H1 (cell line): ENCODE measurements around the gene SLC4A8. TPM values are rescaled to one million over a fixed set of nuclear protein-coding genes. Genes with fewer than 3 reads are reported as not detected.

ENCODE experiments used
- CTCF ChIA-PET: fragments of 300-600 bp; sonication (Branson Sonifier 250); formaldehyde crosslinking; loops from one replicate; lab custom pipeline; 2021; ENCODE audit not compliant: partially characterized antibody; lab: Charles Lee
- POLR2A ChIA-PET: fragments of 300-600 bp; sonication (Branson Sonifier 250); formaldehyde crosslinking; loops from one replicate; lab custom pipeline; 2021; ENCODE audit warnings: inconsistent platforms; ENCODE audit not compliant: partially characterized antibody; lab: Charles Lee
- DNase-seq, 2 experiments: peaks; one replicate each; pipeline versions ENCODE4 v3.0.0 to v3.0.0-alpha.2; 2010 to 2022; ENCODE audit warnings: low spot score in 2 of 2, low read depth in 1 of 2, mixed read lengths in 1 of 2
- FAIRE-seq: peaks from 2 replicates; lab custom pipeline; 2011; peaks lifted over from hg19 to GRCh38; lab: Jason Lieb, UNC
- H2AFZ ChIP-seq: 2 replicates; pipeline ENCODE4 v1.8.1; 2012; ENCODE audit warnings: low read length, inconsistent platforms
- H2AK5ac ChIP-seq: 2 replicates; pipeline ENCODE4 v1.6.1; 2013; ENCODE audit warnings: low read depth, low read length
- H2BK120ac ChIP-seq: replicated peaks from 2 replicates; pipeline ENCODE3; 2013; ENCODE audit warnings: low read depth, low read length, inconsistent platforms
- H2BK12ac ChIP-seq: 2 replicates; pipeline ENCODE4 v1.6.1; 2013; ENCODE audit warnings: low read depth, low read length
- H2BK15ac ChIP-seq: 2 replicates; pipeline ENCODE4 v1.6.1; 2013; ENCODE audit warnings: low read length
- H2BK20ac ChIP-seq: 2 replicates; pipeline ENCODE4 v1.6.1; 2013; ENCODE audit warnings: low read length
- H2BK5ac ChIP-seq: 2 replicates; pipeline ENCODE4 v1.6.1; 2013; ENCODE audit warnings: low read depth, low read length
- H3K14ac ChIP-seq: 2 replicates; pipeline ENCODE4 v1.6.1; 2013; ENCODE audit warnings: inconsistent platforms; ENCODE audit not compliant: insufficient read length
- H3K18ac ChIP-seq: 2 replicates; pipeline ENCODE4 v1.6.1; 2013; ENCODE audit warnings: low read length; ENCODE audit errors: extremely low read depth
- H3K23ac ChIP-seq: 2 replicates; pipeline ENCODE4 v1.6.1; 2013; ENCODE audit warnings: inconsistent platforms; ENCODE audit not compliant: insufficient read length
- H3K23me2 ChIP-seq: 2 replicates; pipeline ENCODE4 v1.6.1; 2013; ENCODE audit warnings: low read depth, low read length
- H3K27ac ChIP-seq: 2 replicates; pipeline ENCODE4 v1.6.1; 2011; ENCODE audit warnings: low read depth, low read length, inconsistent platforms
- H3K27me3 ChIP-seq, 4 experiments: replicated peaks in 1 of 4; 1 replicate in 1 of 4; 2 replicates in 3 of 4; pipeline versions ENCODE4 v1.6.1 to v1.8.1; 2011 to 2013; ENCODE audit warnings: low read length in 3 of 4, mild to moderate bottlenecking in 3 of 4, inconsistent platforms in 2 of 4, mixed read lengths in 2 of 4, moderate library complexity in 1 of 4; ENCODE audit not compliant: control insufficient read depth in 3 of 4, insufficient read depth in 3 of 4; ENCODE audit errors: extremely low read depth in 1 of 4
- H3K36me3 ChIP-seq, 4 experiments: 2 replicates each; pipeline versions ENCODE4 v1.6.1 to v1.8.1; 2011 to 2013; ENCODE audit warnings: mild to moderate bottlenecking in 4 of 4, low read length in 3 of 4, moderate library complexity in 2 of 4, control low read depth in 1 of 4, inconsistent platforms in 1 of 4; ENCODE audit not compliant: insufficient read depth in 4 of 4, control insufficient read depth in 2 of 4
- H3K4ac ChIP-seq: replicated peaks from 2 replicates; pipeline ENCODE3; 2013; ENCODE audit warnings: low read length, low read depth, mixed read lengths, inconsistent platforms; ENCODE audit not compliant: insufficient read length
- H3K4me1 ChIP-seq, 4 experiments: replicated peaks in 1 of 4; 1 replicate in 1 of 4; 2 replicates in 3 of 4; pipeline versions ENCODE4 v1.6.1 to v1.8.1; 2011 to 2013; ENCODE audit warnings: low read length in 3 of 4, inconsistent platforms in 2 of 4, mixed read lengths in 1 of 4; ENCODE audit not compliant: insufficient read depth in 4 of 4, control insufficient read depth in 3 of 4
- H3K4me2 ChIP-seq, 2 experiments: 2 replicates each; pipeline versions ENCODE4 v1.6.1 to v1.8.1; 2011 to 2013; ENCODE audit warnings: low read depth in 2 of 2, low read length in 2 of 2, control low read depth in 1 of 2, inconsistent platforms in 1 of 2, mild to moderate bottlenecking in 1 of 2; ENCODE audit not compliant: insufficient read depth in 1 of 2
- H3K4me3 ChIP-seq, 4 experiments: fragments of 200-600, 300-600 bp in 1 of 4; sonication (generic), shearing (Covaris generic), sonication (Bioruptor Twin) in 1 of 4; 2 replicates each; pipeline versions ENCODE4 v1.5.1 to v1.8.1; 2011 to 2016; ENCODE audit warnings: low read length in 4 of 4, low read depth in 3 of 4, control low read depth in 2 of 4, inconsistent platforms in 2 of 4, mild to moderate bottlenecking in 2 of 4, mixed read lengths in 1 of 4, moderate library complexity in 1 of 4; ENCODE audit not compliant: insufficient read depth in 2 of 4; ENCODE audit errors: extremely low read depth in 1 of 4
- H3K56ac ChIP-seq: replicated peaks from 2 replicates; pipeline ENCODE3; 2013; ENCODE audit warnings: low read depth, mild to moderate bottlenecking, mixed read lengths, low read length, inconsistent platforms; ENCODE audit not compliant: insufficient read length
- H3K79me1 ChIP-seq: 2 replicates; pipeline ENCODE4 v1.6.1; 2013; ENCODE audit warnings: low read depth, low read length, control low read depth
- H3K79me2 ChIP-seq, 2 experiments: 2 replicates each; pipeline versions ENCODE4 v1.6.1 to v1.8.1; 2012 to 2013; ENCODE audit warnings: low read length in 2 of 2, mild to moderate bottlenecking in 2 of 2, inconsistent platforms in 1 of 2; ENCODE audit not compliant: insufficient read depth in 2 of 2, control insufficient read depth in 1 of 2
- H3K9ac ChIP-seq, 4 experiments: replicated peaks in 1 of 4; 1 replicate in 1 of 4; 2 replicates in 3 of 4; pipeline versions ENCODE4 v1.6.1 to v1.8.1; 2011 to 2013; ENCODE audit warnings: low read depth in 3 of 4, low read length in 3 of 4, control low read depth in 2 of 4, mild to moderate bottlenecking in 2 of 4, moderate library complexity in 2 of 4, inconsistent platforms in 1 of 4; ENCODE audit errors: extremely low read depth in 1 of 4
- H3K9me3 ChIP-seq, 2 experiments: 2 replicates each; pipeline versions ENCODE4 v1.6.1 to v1.8.1; 2012 to 2013; ENCODE audit warnings: mild to moderate bottlenecking in 2 of 2, moderate library complexity in 2 of 2, control low read depth in 1 of 2, inconsistent platforms in 1 of 2, low read depth in 1 of 2, low read length in 1 of 2, mixed read lengths in 1 of 2; ENCODE audit not compliant: insufficient read depth in 2 of 2
- H4K20me1 ChIP-seq, 2 experiments: replicated peaks in 1 of 2; 2 replicates each; pipeline versions ENCODE3 to v1.8.1; 2011 to 2013; ENCODE audit warnings: inconsistent platforms in 2 of 2, low read length in 2 of 2, mild to moderate bottlenecking in 1 of 2; ENCODE audit not compliant: insufficient read depth in 2 of 2, control insufficient read depth in 1 of 2
- H4K5ac ChIP-seq: 2 replicates; pipeline ENCODE4 v1.6.1; 2013; ENCODE audit warnings: low read length, low read depth, mixed read lengths, inconsistent platforms; ENCODE audit not compliant: insufficient read length
- H4K8ac ChIP-seq: 2 replicates; pipeline ENCODE4 v1.8.0; 2013; ENCODE audit warnings: mild to moderate bottlenecking, moderate library complexity, low read length, inconsistent platforms; ENCODE audit not compliant: insufficient read depth; ENCODE audit errors: extremely low read depth
- H4K91ac ChIP-seq: replicated peaks from 2 replicates; pipeline ENCODE3; 2013; ENCODE audit warnings: low read length, mixed read lengths, inconsistent platforms; ENCODE audit not compliant: insufficient read length
- WGBS, 2 experiments: shearing (Covaris generic) in 1 of 2; methylation state at CpG; one replicate each; pipeline versions ENCODE4 v1.1.6 to v1.1.7; 2013 to 2015; ENCODE audit warnings: low lambda C conversion rate in 2 of 2, mixed read lengths in 2 of 2, inconsistent platforms in 1 of 2, low coverage in 1 of 2, missing lambda C conversion rate in 1 of 2; ENCODE audit not compliant: insufficient replicate concordance in 2 of 2, insufficient coverage in 1 of 2, insufficient read length in 1 of 2; ENCODE audit errors: extremely low coverage in 1 of 2, missing lambda C conversion rate in 1 of 2; 5-methylcytosine and 5-hydroxymethylcytosine counted together
- polyA plus RNA-seq, 7 experiments: library from polyadenylated mRNA; depleted of rRNA in 3 of 7; stranded (reverse) in 5 of 7; unstranded in 2 of 7; fragments of >200 nt in 5 of 7; fragments of 200-250 nt in 2 of 7; gene quantifications; 1 replicate in 5 of 7; 2 replicates in 1 of 7; 4 replicates in 1 of 7; pipeline versions ENCODE4 v1.2.1 to v1.2.3, GENCODE V29; 2011 to 2013; ENCODE audit warnings: missing spikeins in 2 of 7, mixed read lengths in 2 of 7
- total RNA-seq: library from RNA; stranded (reverse); fragmentation: NEBNext Ultra II Directional; extraction: Animal tissue kit (Norgen Biotek cat#: 25700); gene quantifications from 2 replicates; pipeline ENCODE4 v1.2.1, GENCODE V29; 2021

Gene SLC4A8
- total and polyA plus RNA-seq, 2 of the 8 experiments (the other 6 are each of a cell fraction or from before 2014, with no cell fraction given): 11.2 to 13.4 TPM

DNA sequence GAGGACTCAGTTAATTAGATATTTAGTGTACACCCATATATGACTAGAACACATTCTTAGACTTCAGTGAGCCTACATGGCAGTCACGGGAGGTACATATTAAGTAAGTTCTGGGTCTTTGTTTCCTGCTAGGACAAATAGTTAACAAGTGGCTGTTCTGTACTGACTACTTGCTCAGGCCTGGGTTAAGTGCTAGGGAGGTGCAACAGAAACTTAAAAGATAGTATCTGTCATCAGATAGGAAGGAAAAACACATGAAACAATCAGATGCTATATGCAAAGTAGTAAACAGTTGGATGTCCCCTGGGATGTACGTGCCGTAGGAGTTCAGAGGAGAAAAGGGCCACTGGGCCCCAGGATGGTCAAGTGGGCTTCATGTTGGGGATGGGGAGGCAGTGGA lies 59.5 kb downstream of the SLC4A8 start:
- no peak overlapping the region for H3K4me2 ChIP-seq
- DNase-seq (no peak), FAIRE-seq (no peak)
- no peak overlapping the region for H2BK20ac ChIP-seq
- no peak overlapping the region for H3K27ac ChIP-seq
- ChIA-PET CTCF (interaction anchor here (0.7 kb wide), 1 partner anchor 63 kb away, joined by 3 read pairs; no protein-coding TSS in a partner anchor), POLR2A (no interaction called here)
- no peaks in the 10 kb centered on the region for H4K20me1 ChIP-seq
- no peak overlapping the region for H3K14ac ChIP-seq
- H3K23ac ChIP-seq: no peak overlapping the region
- H3K27me3 ChIP-seq: no peaks in the 10 kb centered on the region
- H2BK15ac ChIP-seq: no peak overlapping the region
- H2AK5ac ChIP-seq: no peak overlapping the region
- no peak overlapping the region for H2BK120ac ChIP-seq
- H3K4me3 ChIP-seq: no peak overlapping the region
- H2BK12ac ChIP-seq: no peak overlapping the region
- WGBS, 2 experiments: 88% methylated on average over 3 of the region's 3 CpGs; no CpG with 5 or more reads in 1 of the 2 experiments
- no peak overlapping the region for H3K56ac ChIP-seq
- H4K8ac ChIP-seq: no peak overlapping the region
- no peak overlapping the region for H4K5ac ChIP-seq
- H2BK5ac ChIP-seq: no peak overlapping the region
- no peaks in the 10 kb centered on the region for H3K23me2 ChIP-seq
- no peak overlapping the region for H3K9ac ChIP-seq
- H3K79me2 ChIP-seq: no peaks in the 10 kb centered on the region
- no peaks in the 10 kb centered on the region for H3K79me1 ChIP-seq
- H3K4me1 ChIP-seq: no peaks in the 10 kb centered on the region
- no peaks in the 10 kb centered on the region; a peak in 1 of 8 replicates for H3K36me3 ChIP-seq
- no peak overlapping the region for H3K4ac ChIP-seq
- no peaks in the 10 kb centered on the region for H3K9me3 ChIP-seq
- no peak overlapping the region for H2AFZ ChIP-seq
- H4K91ac ChIP-seq: no peak overlapping the region
- no peak overlapping the region for H3K18ac ChIP-seq
